IMR-90 (cell line): ENCODE results near the gene ACE2.

ENCODE experiments used
- BHLHE40 ChIP-seq: fragments of 150-350 bp; IDR thresholded peaks from 2 replicates; pipeline ENCODE4 v1.6.1; 2016; ENCODE audit warnings: mild to moderate bottlenecking, low read depth, low read length
- CEBPB ChIP-seq: IDR thresholded peaks from 2 replicates; pipeline ENCODE4 v1.6.1; 2012; ENCODE audit warnings: low read depth, low read length, improper control_type of control experiment
- CTCF ChIP-seq: conservative IDR thresholded peaks from 2 replicates; pipeline ENCODE4 v1.5.1; 2012; ENCODE audit warnings: mild to moderate bottlenecking, low read depth, low read length, improper control_type of control experiment
- ELK1 ChIP-seq: fragments of 150-350 bp; IDR thresholded peaks from 2 replicates; pipeline ENCODE4 v1.6.1; 2016; ENCODE audit warnings: low read depth, mild to moderate bottlenecking, low read length, moderate library complexity, borderline replicate concordance
- MAFK ChIP-seq: IDR thresholded peaks from 2 replicates; pipeline ENCODE4 v1.6.1; 2012; ENCODE audit warnings: low read depth, low read length, improper control_type of control experiment
- MAZ ChIP-seq: IDR thresholded peaks from 2 replicates; pipeline ENCODE4 v1.6.1; 2012; ENCODE audit warnings: low read depth, mild to moderate bottlenecking, low read length, improper control_type of control experiment, moderate library complexity, borderline replicate concordance
- MXI1 ChIP-seq: IDR thresholded peaks from 2 replicates; pipeline ENCODE4 v1.6.1; 2012; ENCODE audit warnings: low read depth, mild to moderate bottlenecking, low read length, moderate library complexity, borderline replicate concordance
- NFE2L2 ChIP-seq: fragments of 150-350 bp; IDR thresholded peaks from 2 replicates; pipeline ENCODE4 v1.6.1; 2016; ENCODE audit warnings: low read depth, mild to moderate bottlenecking, low read length
- POLR2A ChIP-seq: IDR thresholded peaks from 2 replicates; pipeline ENCODE4 v1.6.1; 2012; ENCODE audit warnings: mild to moderate bottlenecking, low read depth, low read length
- RCOR1 ChIP-seq: IDR thresholded peaks from 2 replicates; pipeline ENCODE4 v1.6.1; 2012; ENCODE audit warnings: mild to moderate bottlenecking, low read length, improper control_type of control experiment; ENCODE audit not compliant: insufficient replicate concordance
- RFX5 ChIP-seq: IDR thresholded peaks from 2 replicates; pipeline ENCODE4 v1.8.0; 2012; ENCODE audit warnings: low read depth, mild to moderate bottlenecking, low read length, moderate library complexity
- SMC3 ChIP-seq: fragments of 150-350 bp; IDR thresholded peaks from 2 replicates; pipeline ENCODE4 v1.6.1; 2016; ENCODE audit warnings: low read depth, mild to moderate bottlenecking, antibody characterized with exemption, low read length, moderate library complexity
- USF2 ChIP-seq: fragments of 150-350 bp; IDR thresholded peaks from 2 replicates; pipeline ENCODE4 v1.6.1; 2017; ENCODE audit warnings: mild to moderate bottlenecking, antibody characterized with exemption, low read length, low read depth

- no peak for TF ChIP-seq RFX5
- TF ChIP-seq SMC3: no peak
- no peak for TF ChIP-seq USF2
- 0 out of 2 replicates have a peak, but pooled peaks have one; percentile 8 for TF ChIP-seq CTCF
- no peak for TF ChIP-seq CEBPB
- TF ChIP-seq MAFK: no peak
- TF ChIP-seq POLR2A: no peak
- no peak for TF ChIP-seq MXI1
- TF ChIP-seq MAZ: no peak
- TF ChIP-seq BHLHE40: no peak
- TF ChIP-seq NFE2L2: no peak
- TF ChIP-seq RCOR1: no peak
- TF ChIP-seq ELK1: no peak
These were observed 6.4 kb downstream of the ACE2 start for GRCh38 chrX:15594371-15594770.
